Stimulated activated CD4-positive, alpha-beta T cell treated with anti-CD3 and anti-CD28 coated beads, Interleukin-12 subunit alpha, Interleukin-12 subunit beta, amount 100 ng/mL, for 4 hours (primary cell): ENCODE results near the gene ZNF615.
A peak's percentile ranks its signal among the peaks of the same experiment; 100 is the strongest.
"Not testable (repeated sequence)": the region's sequence is repeated elsewhere in the genome, so short reads cannot be mapped to it uniquely, and the experiment has no call there.

Source experiments
- DNase-seq: peaks from one replicate; pipeline ENCODE4 v3.0.0-alpha.2; 2020

Gene ZNF615

GRCh38 chr19:52007806-52008557, at the start of gene ZNF615:
TSS of gene ZNF615 (minus strand) at chr19:52008211. CDS start at chr19:52003711, 4,500 bp downstream.
- DNase-seq: peak; percentile 85

- DNase-seq: not testable (repeated sequence)
These were observed 48.5 kb upstream of the ZNF615 start for GRCh38 chr19:52056480-52056879.

GRCh38 chr19:52051736-52052135, 43.7 kb upstream of the ZNF615 start:
- DNase-seq: not testable (repeated sequence)

- DNase-seq: peak; percentile 75
These were observed 40.8 kb upstream of the ZNF615 start, which contains the start of gene ZNF432 for GRCh38 chr19:52048555-52049501. TSS of gene ZNF432 (minus strand) at chr19:52048838. CDS start at chr19:52046868, 1,970 bp downstream.

GRCh38 chr19:52039169-52039568, 31.2 kb upstream of the ZNF615 start:
- no peak for DNase-seq

GRCh38 chr19:52034051-52034728, 26.2 kb upstream of the ZNF615 start:
- no peak for DNase-seq

- DNase-seq: no peak
These were observed 20.7 kb upstream of the ZNF615 start for GRCh38 chr19:52028780-52029123.

- DNase-seq: peak; percentile 79
These were observed 20.2 kb upstream of the ZNF615 start, which contains the start of gene ZNF614 for GRCh38 chr19:52028027-52028779. TSS of gene ZNF614 (minus strand) at chr19:52028379. CDS start at chr19:52025745, 2,634 bp downstream.

GRCh38 chr19:52026255-52026990, 18.4 kb upstream of the ZNF615 start:
- DNase-seq: not testable (repeated sequence)

- not testable (repeated sequence) for DNase-seq
These were observed 16.5 kb upstream of the ZNF615 start for GRCh38 chr19:52024478-52024877.

GRCh38 chr19:52022193-52022592, 14.2 kb upstream of the ZNF615 start:
- no peak for DNase-seq

- DNase-seq: no peak
These were observed 12.5 kb upstream of the ZNF615 start for GRCh38 chr19:52020506-52020905.

GRCh38 chr19:52010674-52011073, 2.7 kb upstream of the ZNF615 start:
- no peak for DNase-seq

GRCh38 chr19:52007451-52007805, 583 bp downstream of the ZNF615 start:
- DNase-seq: no peak

GRCh38 chr19:51994048-51994644, 13.9 kb downstream of the ZNF615 start:
- no peak for DNase-seq

GRCh38 chr19:51993422-51993821, 14.6 kb downstream of the ZNF615 start:
- no peak for DNase-seq

- peak; percentile 76 for DNase-seq
These were observed 21.4 kb downstream of the ZNF615 start, which contains the start of gene ZNF350 for GRCh38 chr19:51986309-51987291. TSS of gene ZNF350 (minus strand) at chr19:51986840. CDS start at chr19:51974360, 12,480 bp downstream.

- no peak for DNase-seq
These were observed 24.6 kb downstream of the ZNF615 start for GRCh38 chr19:51983361-51983760.

- DNase-seq: not testable (repeated sequence)
These were observed 27.1 kb downstream of the ZNF615 start for GRCh38 chr19:51980926-51981325.
